ENCODE data around the gene UQCC5.

GRCh38 chr3:52574056-52574965 is 37.9 kb downstream of the UQCC5 start:
- TF ChIP-seq CTCF (IDR thresholded peaks at IDR 0.05) (no peak), POLR2A (IDR thresholded peaks at IDR 0.05) (no peak)

Data from Peyer's patch (tissue), 4 donors.